Measurements from ENCODE around the gene SMU1. TPM values are rescaled to one million over a fixed set of nuclear protein-coding genes. Genes with fewer than 3 reads are reported as not detected.

SMU1 gene
- total and polyA plus RNA-seq, 2 donors from 2014 or later: 12.8 to 22.0 TPM

DNA sequence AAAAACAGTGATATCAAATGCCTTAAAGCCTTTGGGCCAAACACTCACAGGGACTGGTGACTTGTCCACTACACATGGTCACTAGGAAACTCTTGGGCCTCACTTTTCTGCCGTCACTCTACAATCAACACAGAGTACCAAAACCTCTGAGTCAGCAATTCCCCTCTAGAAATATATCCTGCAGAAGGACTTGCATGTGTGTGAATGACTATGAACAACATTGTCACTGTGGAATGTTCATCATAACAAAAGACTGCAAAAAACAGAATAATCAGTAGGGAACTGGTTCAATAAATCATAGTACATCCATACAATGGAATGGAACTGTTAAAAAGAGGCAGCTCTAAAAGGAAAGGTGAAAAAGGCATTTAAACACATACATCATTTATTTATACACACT is 44.1 kb upstream of the SMU1 start:
- H3K9ac ChIP-seq (ENCODE audit: low read length in 3 of 3): no peak overlapping the region
- no peak overlapping the region for H3K27ac ChIP-seq (ENCODE audit: low read depth in 2 of 2, low read length in 2 of 2)
- H3K9me3 ChIP-seq (ENCODE audit: control insufficient read depth in 2 of 3, insufficient read depth in 1 of 3, low read length in 3 of 3): no peaks in the 10 kb centered on the region
- H3K27me3 ChIP-seq (ENCODE audit: control insufficient read depth, insufficient read depth, low read length): no peaks in the 10 kb centered on the region
- peaks cover 0 to 37% (median 14%) of the 10 kb centered on the region in 3 donors for H3K36me3 ChIP-seq (ENCODE audit: control insufficient read depth in 2 of 3, insufficient read depth in 3 of 3, low read length in 3 of 3)
- FAIRE-seq: no peak
- TF ChIP-seq, protein P1, sequence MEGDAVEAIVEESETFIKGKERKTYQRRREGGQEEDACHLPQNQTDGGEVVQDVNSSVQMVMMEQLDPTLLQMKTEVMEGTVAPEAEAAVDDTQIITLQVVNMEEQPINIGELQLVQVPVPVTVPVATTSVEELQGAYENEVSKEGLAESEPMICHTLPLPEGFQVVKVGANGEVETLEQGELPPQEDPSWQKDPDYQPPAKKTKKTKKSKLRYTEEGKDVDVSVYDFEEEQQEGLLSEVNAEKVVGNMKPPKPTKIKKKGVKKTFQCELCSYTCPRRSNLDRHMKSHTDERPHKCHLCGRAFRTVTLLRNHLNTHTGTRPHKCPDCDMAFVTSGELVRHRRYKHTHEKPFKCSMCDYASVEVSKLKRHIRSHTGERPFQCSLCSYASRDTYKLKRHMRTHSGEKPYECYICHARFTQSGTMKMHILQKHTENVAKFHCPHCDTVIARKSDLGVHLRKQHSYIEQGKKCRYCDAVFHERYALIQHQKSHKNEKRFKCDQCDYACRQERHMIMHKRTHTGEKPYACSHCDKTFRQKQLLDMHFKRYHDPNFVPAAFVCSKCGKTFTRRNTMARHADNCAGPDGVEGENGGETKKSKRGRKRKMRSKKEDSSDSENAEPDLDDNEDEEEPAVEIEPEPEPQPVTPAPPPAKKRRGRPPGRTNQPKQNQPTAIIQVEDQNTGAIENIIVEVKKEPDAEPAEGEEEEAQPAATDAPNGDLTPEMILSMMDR (IDR thresholded peaks at IDR 0.05; ENCODE audit: borderline replicate concordance, extremely low read depth, insufficient read depth): no peak
- peaks cover 0 to 2% (median 0%) of the 10 kb centered on the region in 3 donors for H3K4me1 ChIP-seq (ENCODE audit: control insufficient read depth in 2 of 3, insufficient read depth in 2 of 3, low read depth in 1 of 3, low read length in 3 of 3)
- DNase-seq: no peak
- intact Hi-C loops (cut with DNase I): no loop called here
- no peak overlapping the region for H3K4me3 ChIP-seq (ENCODE audit: low read length in 3 of 3)

DNA sequence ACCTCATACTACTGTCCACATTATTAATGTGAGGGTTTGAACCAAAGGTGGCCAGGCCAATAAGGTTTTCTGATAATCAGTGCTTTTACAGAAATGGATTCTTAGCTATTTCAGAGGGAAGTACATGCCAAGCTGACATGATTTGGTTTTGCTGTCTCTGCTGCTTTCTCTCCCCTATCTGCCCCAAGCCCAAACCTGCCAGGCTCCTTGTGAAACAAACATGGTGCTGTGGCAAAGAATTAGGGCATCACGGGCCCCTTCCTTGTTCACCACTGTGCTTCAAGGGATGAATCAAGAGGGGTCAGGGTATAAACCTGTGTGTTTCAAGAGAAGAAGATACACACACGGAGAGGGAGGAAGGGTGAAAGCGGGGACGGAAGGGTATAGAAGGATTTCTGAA is 41.3 kb upstream of the SMU1 start:
- Histone ChIP-seq H3K4me3 (ENCODE audit: low read length in 3 of 3) (no peak overlapping the region), H3K9ac (ENCODE audit: low read length in 3 of 3) (no peak overlapping the region), H3K27ac (ENCODE audit: low read depth in 2 of 2, low read length in 2 of 2) (no peak overlapping the region), H3K9me3 (ENCODE audit: control insufficient read depth in 2 of 3, insufficient read depth in 1 of 3, low read length in 3 of 3) (no peaks in the 10 kb centered on the region), H3K27me3 (ENCODE audit: control insufficient read depth, insufficient read depth, low read length) (no peaks in the 10 kb centered on the region), H3K36me3 (ENCODE audit: control insufficient read depth in 2 of 3, insufficient read depth in 3 of 3, low read length in 3 of 3) (peaks cover 0 to 58% (median 29%) of the 10 kb centered on the region in 3 donors), H3K4me1 (ENCODE audit: control insufficient read depth in 2 of 3, insufficient read depth in 2 of 3, low read depth in 1 of 3, low read length in 3 of 3) (no peaks in the 10 kb centered on the region)
- TF ChIP-seq, protein P1 (IDR thresholded peaks at IDR 0.05; ENCODE audit: borderline replicate concordance, extremely low read depth, insufficient read depth): no peak
- DNase-seq (no peak), FAIRE-seq (no peak)
- intact Hi-C loops (cut with DNase I): no loop called here

DNA sequence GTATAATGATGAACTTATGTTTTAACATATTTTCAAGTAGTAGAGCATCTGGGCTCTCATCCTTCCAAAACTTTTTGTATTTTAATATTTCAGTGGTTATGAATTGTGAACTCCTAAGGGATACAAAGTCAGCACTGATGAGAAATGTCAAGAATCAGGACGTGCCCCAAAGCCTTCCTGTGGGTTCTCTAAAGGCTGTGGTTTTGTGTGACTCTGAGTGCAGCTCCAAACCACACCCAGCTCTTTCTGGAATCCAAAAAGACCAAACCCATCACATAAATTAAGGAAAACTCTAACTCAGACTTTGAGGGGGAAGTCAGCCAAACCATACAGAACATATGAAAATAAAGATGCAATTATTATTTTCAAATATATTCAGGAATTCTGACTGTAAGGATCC is 40.8 kb upstream of the SMU1 start:
- Histone ChIP-seq H3K4me3 (ENCODE audit: low read length in 3 of 3) (no peak overlapping the region), H3K9ac (ENCODE audit: low read length in 3 of 3) (no peak overlapping the region), H3K9me3 (ENCODE audit: control insufficient read depth in 2 of 3, insufficient read depth in 1 of 3, low read length in 3 of 3) (no peaks in the 10 kb centered on the region), H3K27me3 (ENCODE audit: control insufficient read depth, insufficient read depth, low read length) (no peaks in the 10 kb centered on the region), H3K36me3 (ENCODE audit: control insufficient read depth in 2 of 3, insufficient read depth in 3 of 3, low read length in 3 of 3) (peaks cover 0 to 61% (median 32%) of the 10 kb centered on the region in 3 donors), H3K4me1 (ENCODE audit: control insufficient read depth in 2 of 3, insufficient read depth in 2 of 3, low read depth in 1 of 3, low read length in 3 of 3) (no peaks in the 10 kb centered on the region), H3K27ac (ENCODE audit: low read depth in 2 of 2, low read length in 2 of 2) (no peak overlapping the region)
- DNase-seq: no peak
- intact Hi-C loops (cut with DNase I): no loop called here
- TF ChIP-seq, protein P1 (IDR thresholded peaks at IDR 0.05; ENCODE audit: borderline replicate concordance, extremely low read depth, insufficient read depth): no peak
- no peak for FAIRE-seq

DNA sequence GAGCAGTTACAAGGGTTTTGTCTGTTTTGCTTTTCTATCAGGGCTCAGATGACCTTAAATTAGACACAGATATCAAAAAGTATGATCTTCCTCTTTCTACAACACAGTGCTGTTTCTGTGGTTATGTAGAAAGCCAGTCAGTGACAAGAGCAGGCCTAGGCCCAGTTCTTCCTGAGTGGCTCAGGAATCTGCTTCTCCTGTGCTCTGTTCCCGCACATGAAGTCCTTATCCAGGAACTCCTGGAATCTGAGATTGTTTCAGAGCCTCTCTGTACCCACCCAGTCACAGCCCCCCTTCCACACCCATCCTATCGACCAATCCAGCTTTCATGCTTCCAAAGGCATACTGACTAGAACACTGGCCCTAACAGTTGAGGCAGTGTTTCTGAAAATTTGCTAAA is 40.4 kb upstream of the SMU1 start:
- Histone ChIP-seq H3K9ac (ENCODE audit: low read length in 3 of 3) (no peak overlapping the region), H3K4me3 (ENCODE audit: low read length in 3 of 3) (no peak overlapping the region), H3K27ac (ENCODE audit: low read depth in 2 of 2, low read length in 2 of 2) (no peak overlapping the region), H3K9me3 (ENCODE audit: control insufficient read depth in 2 of 3, insufficient read depth in 1 of 3, low read length in 3 of 3) (no peaks in the 10 kb centered on the region), H3K4me1 (ENCODE audit: control insufficient read depth in 2 of 3, insufficient read depth in 2 of 3, low read depth in 1 of 3, low read length in 3 of 3) (no peaks in the 10 kb centered on the region), H3K27me3 (ENCODE audit: control insufficient read depth, insufficient read depth, low read length) (no peaks in the 10 kb centered on the region), H3K36me3 (ENCODE audit: control insufficient read depth in 2 of 3, insufficient read depth in 3 of 3, low read length in 3 of 3) (peaks cover 0 to 65% (median 32%) of the 10 kb centered on the region in 3 donors)
- no peak for DNase-seq
- FAIRE-seq: no peak
- TF ChIP-seq, protein P1 (IDR thresholded peaks at IDR 0.05; ENCODE audit: borderline replicate concordance, extremely low read depth, insufficient read depth): no peak
- intact Hi-C loops (cut with DNase I): no loop called here

Data from kidney (tissue), 14 donors.